LNCAP (cell line): ENCODE data around the gene HMGN3.

Experiments
- CTCF ChIP-seq: fragments of 450-650 bp; IDR thresholded peaks from 2 replicates; pipeline ENCODE4 v1.5.1; 2017; ENCODE audit warnings: mild to moderate bottlenecking

The HMGN3 gene

GRCh38 chr6:79189760-79190350 is 44.6 kb downstream of the HMGN3 start:
- no peak for TF ChIP-seq CTCF

- no peak for TF ChIP-seq CTCF
These were observed 45.5 kb downstream of the HMGN3 start for GRCh38 chr6:79188885-79189480.

- TF ChIP-seq CTCF, result no peak
These were observed 46.4 kb downstream of the HMGN3 start for GRCh38 chr6:79188107-79188506.

- TF ChIP-seq CTCF, result no peak
These were observed 47.9 kb downstream of the HMGN3 start for GRCh38 chr6:79186564-79186963.

- TF ChIP-seq CTCF, result no peak
These were observed 49.8 kb downstream of the HMGN3 start for GRCh38 chr6:79184641-79185040.

GRCh38 chr6:79184086-79184485 is 50.4 kb downstream of the HMGN3 start:
- TF ChIP-seq CTCF, result no peak

GRCh38 chr6:79180052-79180451 is 54.4 kb downstream of the HMGN3 start:
- no peak for TF ChIP-seq CTCF

- no peak for TF ChIP-seq CTCF
These were observed 61.1 kb downstream of the HMGN3 start for GRCh38 chr6:79173378-79173777.
